ENCODE measurements around the gene CAMTA1. TPM values are rescaled to one million over a fixed set of nuclear protein-coding genes. Genes with fewer than 3 reads are reported as not detected.

The CAMTA1 gene
- total RNA-seq, 6 experiments from 2014 or later, result 78.1 to 96.6 (median 86.1) TPM

DNA sequence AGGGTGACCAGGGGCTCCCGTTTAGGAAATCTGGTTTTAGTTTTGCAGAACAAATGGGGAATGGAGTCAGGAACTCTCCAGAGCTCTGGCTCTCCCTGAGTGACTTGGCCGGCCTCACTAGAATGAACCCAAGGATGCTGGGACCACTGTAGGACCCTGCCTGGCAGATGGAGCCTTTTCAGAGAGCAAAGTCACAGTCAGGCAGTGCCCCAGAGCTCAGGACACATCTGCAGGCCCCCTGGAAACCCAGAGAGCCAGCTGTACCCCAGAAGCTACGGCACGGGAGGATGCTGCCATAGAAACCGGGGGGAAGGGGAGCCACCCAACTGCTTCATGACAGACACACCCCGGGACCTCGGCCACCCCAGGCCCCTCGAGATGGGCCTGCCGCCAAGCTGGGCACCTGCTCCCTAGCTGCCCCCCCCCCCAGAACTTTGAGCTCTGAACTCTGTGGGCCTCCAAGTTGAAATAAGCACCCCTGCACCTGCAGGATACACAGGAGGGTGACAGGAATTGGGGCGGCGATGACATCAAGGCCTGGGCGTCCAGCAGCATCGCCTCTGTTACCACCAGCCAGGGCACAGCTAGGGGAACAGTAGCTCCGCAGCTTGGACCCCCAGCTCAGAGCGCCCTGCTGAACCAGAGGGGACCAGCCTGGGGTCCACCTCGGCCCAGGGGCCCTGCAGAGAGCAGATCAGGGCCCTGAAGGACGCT lies 894.1 kb downstream of the CAMTA1 start:
- no peak for DNase-seq
- H3K36me3 Mint-ChIP-seq (ENCODE audit: low read depth), result no peaks in the 10 kb centered on the region
- H3K4me3 Mint-ChIP-seq, result peak overlapping the region; percentile 39; the same call in 1 of the 2 replicates
- H3K4me1 Mint-ChIP-seq (ENCODE audit: low read depth), result no peaks in the 10 kb centered on the region
- TF ChIP-seq, protein P1, sequence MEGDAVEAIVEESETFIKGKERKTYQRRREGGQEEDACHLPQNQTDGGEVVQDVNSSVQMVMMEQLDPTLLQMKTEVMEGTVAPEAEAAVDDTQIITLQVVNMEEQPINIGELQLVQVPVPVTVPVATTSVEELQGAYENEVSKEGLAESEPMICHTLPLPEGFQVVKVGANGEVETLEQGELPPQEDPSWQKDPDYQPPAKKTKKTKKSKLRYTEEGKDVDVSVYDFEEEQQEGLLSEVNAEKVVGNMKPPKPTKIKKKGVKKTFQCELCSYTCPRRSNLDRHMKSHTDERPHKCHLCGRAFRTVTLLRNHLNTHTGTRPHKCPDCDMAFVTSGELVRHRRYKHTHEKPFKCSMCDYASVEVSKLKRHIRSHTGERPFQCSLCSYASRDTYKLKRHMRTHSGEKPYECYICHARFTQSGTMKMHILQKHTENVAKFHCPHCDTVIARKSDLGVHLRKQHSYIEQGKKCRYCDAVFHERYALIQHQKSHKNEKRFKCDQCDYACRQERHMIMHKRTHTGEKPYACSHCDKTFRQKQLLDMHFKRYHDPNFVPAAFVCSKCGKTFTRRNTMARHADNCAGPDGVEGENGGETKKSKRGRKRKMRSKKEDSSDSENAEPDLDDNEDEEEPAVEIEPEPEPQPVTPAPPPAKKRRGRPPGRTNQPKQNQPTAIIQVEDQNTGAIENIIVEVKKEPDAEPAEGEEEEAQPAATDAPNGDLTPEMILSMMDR (IDR thresholded peaks at IDR 0.05), result no peak
- H3K27ac Mint-ChIP-seq, result no peak overlapping the region
- H3K9me3 Mint-ChIP-seq, result no peaks in the 10 kb centered on the region
- H3K27me3 Mint-ChIP-seq (ENCODE audit: insufficient read depth), result peaks cover 46% of the 10 kb centered on the region

GRCh38 chr1:7679873-7680206 lies 894.6 kb downstream of the CAMTA1 start:
- H3K9me3 Mint-ChIP-seq, result no peaks in the 10 kb centered on the region

GRCh38 chr1:7680207-7680954 lies 895.1 kb downstream of the CAMTA1 start:
- Mint-ChIP-seq H3K9me3 (no peaks in the 10 kb centered on the region), H3K27me3 (ENCODE audit: insufficient read depth) (peaks cover 49% of the 10 kb centered on the region), H3K4me1 (ENCODE audit: low read depth) (no peaks in the 10 kb centered on the region), H3K27ac (no peak overlapping the region), H3K36me3 (ENCODE audit: low read depth) (no peaks in the 10 kb centered on the region), H3K4me3 (peak overlapping the region; percentile 66)
- TF ChIP-seq, protein P1 (IDR thresholded peaks at IDR 0.05), result no peak
- no peak for DNase-seq

More at GRCh38 chr1:7679873-7680206, 894.6 kb downstream of the CAMTA1 start:
- Mint-ChIP-seq H3K27me3 (ENCODE audit: insufficient read depth) (peaks cover 48% of the 10 kb centered on the region), H3K27ac (no peak overlapping the region), H3K36me3 (ENCODE audit: low read depth) (no peaks in the 10 kb centered on the region), H3K4me1 (ENCODE audit: low read depth) (no peaks in the 10 kb centered on the region), H3K4me3 (peak overlapping the region; percentile 39; the same call in 1 of the 2 replicates)
- no peak for DNase-seq
- TF ChIP-seq, protein P1 (IDR thresholded peaks at IDR 0.05), result no peak

DNA sequence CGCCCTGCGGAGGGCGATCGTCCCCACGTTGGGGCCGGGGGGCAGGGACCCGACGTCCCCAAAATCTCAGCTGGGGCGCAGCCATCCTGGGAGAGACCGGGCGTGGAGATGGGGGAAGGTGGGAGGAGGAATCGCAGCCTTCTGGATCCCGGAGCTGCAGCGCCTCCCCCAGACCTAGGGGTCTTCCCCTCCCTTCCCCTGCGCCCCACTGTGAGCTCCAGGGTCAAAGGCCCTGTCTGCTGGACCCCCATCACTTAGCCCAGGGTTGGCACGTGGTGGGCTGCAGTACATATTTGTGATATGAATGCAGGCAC lies 895.7 kb downstream of the CAMTA1 start:
- Mint-ChIP-seq H3K4me3 (peak overlapping the region; percentile 46; the same call in 1 of the 2 replicates), H3K27ac (no peak overlapping the region), H3K4me1 (ENCODE audit: low read depth) (no peaks in the 10 kb centered on the region), H3K36me3 (ENCODE audit: low read depth) (no peaks in the 10 kb centered on the region), H3K27me3 (ENCODE audit: insufficient read depth) (peaks cover 49% of the 10 kb centered on the region), H3K9me3 (no peaks in the 10 kb centered on the region)
- DNase-seq, result no peak
- TF ChIP-seq, protein P1 (IDR thresholded peaks at IDR 0.05), result no peak

DNA sequence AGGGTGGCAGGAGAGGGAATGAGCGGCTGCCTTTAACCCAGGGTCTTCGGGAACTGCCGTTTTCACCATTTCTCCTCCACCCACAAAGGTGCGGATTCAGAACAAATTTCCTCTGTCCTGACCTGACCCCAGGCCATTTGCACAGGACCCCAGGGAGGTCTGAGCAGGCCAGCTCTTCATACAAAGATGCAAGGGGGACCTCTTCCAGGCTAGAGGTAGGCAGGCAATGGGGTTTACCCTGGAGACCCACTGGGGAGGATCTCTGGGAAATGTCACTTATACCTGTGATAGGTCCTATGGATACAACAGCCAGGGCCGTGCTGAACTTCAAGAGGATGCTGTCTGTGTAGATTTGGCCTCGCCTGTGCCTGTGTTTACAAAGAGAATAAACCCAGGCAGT lies 896.1 kb downstream of the CAMTA1 start:
- H3K36me3 Mint-ChIP-seq (ENCODE audit: low read depth), result no peaks in the 10 kb centered on the region
- no peak overlapping the region for H3K27ac Mint-ChIP-seq
- H3K4me3 Mint-ChIP-seq, result no peak overlapping the region
- TF ChIP-seq, protein P1 (IDR thresholded peaks at IDR 0.05), result no peak
- H3K27me3 Mint-ChIP-seq (ENCODE audit: insufficient read depth), result peaks cover 51% of the 10 kb centered on the region
- no peak for DNase-seq
- H3K9me3 Mint-ChIP-seq, result no peaks in the 10 kb centered on the region
- H3K4me1 Mint-ChIP-seq (ENCODE audit: low read depth), result no peaks in the 10 kb centered on the region
